ENCODE data around the gene CEL.
"Not testable (repeated sequence)": the region's sequence is repeated elsewhere in the genome, so short reads cannot be mapped to it uniquely, and the experiment has no call there.

Gene CEL

DNA sequence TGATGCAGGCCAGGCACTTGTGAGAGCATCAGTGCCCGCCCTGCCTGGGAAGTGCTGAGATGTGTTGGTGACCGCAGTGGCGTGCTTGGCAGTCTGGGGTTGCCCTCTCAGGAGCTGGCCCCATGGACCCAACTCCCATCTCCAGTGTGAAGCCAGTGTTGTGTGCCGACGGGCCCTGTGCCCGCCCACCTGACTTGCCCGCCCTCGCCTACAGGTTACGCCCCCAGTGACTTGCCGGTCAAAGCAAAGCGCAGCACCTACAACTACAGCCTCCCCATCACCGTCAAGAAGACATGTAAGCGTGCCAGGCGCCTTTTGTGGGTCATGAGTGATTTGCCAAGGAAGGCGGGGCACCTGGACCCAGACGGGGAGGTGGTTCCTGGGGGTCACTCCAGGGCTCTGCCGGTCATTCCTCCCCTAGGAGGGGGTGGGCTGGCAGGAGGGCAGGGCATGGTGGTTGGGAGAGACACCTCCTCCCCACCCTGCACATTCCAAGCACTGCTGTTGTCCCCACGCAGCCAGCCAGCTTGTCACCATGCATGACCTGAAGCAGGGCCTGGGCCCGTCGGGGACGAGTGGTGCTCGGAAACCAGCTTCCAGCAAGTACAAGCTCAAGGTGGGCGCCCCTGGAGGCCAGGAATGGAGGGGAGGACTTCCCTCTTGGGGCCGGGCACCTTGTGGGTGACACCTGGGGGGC is 7.4 kb upstream of the CEL start:
- H3K27ac Mint-ChIP-seq, result no peak overlapping the region
- H3K27me3 Mint-ChIP-seq, result no peaks in the 10 kb centered on the region
- H3K9me3 Mint-ChIP-seq, result no peaks in the 10 kb centered on the region
- H3K4me3 Mint-ChIP-seq, result no peak overlapping the region
- H3K4me1 Mint-ChIP-seq (ENCODE audit: low read depth), result peaks cover 27% of the 10 kb centered on the region
- H3K36me3 Mint-ChIP-seq (ENCODE audit: low read depth), result peaks cover 92% of the 10 kb centered on the region
- no peak for DNase-seq

DNA sequence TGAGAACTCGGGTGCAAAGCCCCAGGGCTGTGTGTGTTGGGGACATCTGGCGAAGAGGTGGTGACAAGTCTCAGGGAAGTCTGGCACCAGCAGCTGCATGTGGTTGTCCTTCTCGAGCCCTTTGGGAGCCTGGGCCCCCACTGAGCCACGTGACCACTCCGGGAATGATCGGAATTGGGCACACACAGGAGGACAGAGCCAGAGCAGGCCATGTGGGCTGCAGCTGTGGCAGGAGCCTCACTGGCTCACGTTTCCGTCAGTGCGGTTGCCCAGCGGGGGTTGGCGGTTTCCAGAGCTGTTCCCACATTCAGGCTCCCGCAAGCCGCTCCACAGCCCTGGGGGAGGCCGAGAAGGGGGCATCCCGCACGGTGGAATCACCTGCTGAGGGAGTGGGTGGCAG is 6.8 kb upstream of the CEL start:
- H3K9me3 Mint-ChIP-seq, result no peaks in the 10 kb centered on the region
- no peak overlapping the region for H3K27ac Mint-ChIP-seq
- H3K36me3 Mint-ChIP-seq (ENCODE audit: low read depth), result peaks cover 86% of the 10 kb centered on the region
- peaks cover 33% of the 10 kb centered on the region for H3K4me1 Mint-ChIP-seq (ENCODE audit: low read depth)
- no peak for DNase-seq
- no peaks in the 10 kb centered on the region for H3K27me3 Mint-ChIP-seq
- no peak overlapping the region for H3K4me3 Mint-ChIP-seq

DNA sequence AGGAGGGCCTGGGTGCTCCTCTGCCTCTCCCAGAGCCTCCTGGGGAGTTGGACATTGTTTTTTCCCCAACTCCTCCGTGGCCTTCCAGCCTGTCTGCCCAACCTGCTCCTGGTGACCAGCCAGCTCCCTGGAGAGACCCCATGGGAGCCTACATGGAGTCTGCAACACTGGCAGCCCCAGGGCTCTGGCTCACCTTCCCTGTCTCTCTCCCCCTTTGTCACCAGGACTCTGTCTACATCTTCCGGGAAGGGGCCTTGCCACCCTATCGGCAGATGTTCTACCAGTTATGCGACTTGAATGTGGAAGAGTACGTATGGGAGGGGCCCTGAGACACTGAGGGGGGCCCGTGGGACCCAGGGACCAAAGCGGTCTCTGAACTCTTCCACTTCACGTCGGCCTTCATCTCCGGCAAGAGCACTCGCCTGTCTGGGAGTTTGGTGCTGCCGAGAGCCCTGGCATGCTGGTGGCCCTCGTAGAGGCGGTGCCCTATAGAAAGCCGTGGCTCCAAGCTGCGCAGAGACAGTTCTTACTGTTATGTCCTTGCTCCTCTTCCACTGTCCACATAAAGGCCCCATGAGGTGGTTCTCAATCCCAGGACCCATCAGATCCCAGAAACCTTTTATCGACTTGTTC is 5.9 kb upstream of the CEL start:
- Mint-ChIP-seq H3K9me3 (no peaks in the 10 kb centered on the region), H3K36me3 (ENCODE audit: low read depth) (peaks cover 77% of the 10 kb centered on the region), H3K27ac (peak overlapping the region; percentile 52), H3K4me1 (ENCODE audit: low read depth) (peaks cover 39% of the 10 kb centered on the region), H3K4me3 (no peak overlapping the region), H3K27me3 (no peaks in the 10 kb centered on the region)
- no peak for DNase-seq

DNA sequence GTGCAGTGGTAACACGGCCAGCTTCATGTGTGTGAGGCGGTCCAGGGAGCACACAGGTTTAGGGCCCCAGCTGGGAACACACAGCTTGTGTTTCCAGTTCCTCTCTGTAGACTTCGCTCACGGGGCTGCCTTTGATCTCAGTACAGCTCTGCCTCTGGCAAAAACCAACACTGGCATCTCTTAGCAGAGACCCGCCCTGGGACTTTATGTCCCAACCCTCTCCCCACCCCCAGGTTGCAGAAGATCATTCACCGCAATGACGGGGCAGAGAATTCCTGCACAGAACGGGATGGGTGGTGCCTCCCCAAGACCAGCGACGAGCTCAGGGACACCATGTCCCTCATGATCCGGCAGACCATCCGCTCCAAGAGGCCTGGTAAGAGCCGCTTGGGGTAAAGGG is 5.2 kb upstream of the CEL start:
- Mint-ChIP-seq H3K27me3 (no peaks in the 10 kb centered on the region), H3K4me3 (no peak overlapping the region), H3K27ac (peak overlapping the region; percentile 52), H3K36me3 (ENCODE audit: low read depth) (peaks cover 70% of the 10 kb centered on the region), H3K9me3 (no peaks in the 10 kb centered on the region), H3K4me1 (ENCODE audit: low read depth) (peaks cover 42% of the 10 kb centered on the region)
- no peak for DNase-seq

DNA sequence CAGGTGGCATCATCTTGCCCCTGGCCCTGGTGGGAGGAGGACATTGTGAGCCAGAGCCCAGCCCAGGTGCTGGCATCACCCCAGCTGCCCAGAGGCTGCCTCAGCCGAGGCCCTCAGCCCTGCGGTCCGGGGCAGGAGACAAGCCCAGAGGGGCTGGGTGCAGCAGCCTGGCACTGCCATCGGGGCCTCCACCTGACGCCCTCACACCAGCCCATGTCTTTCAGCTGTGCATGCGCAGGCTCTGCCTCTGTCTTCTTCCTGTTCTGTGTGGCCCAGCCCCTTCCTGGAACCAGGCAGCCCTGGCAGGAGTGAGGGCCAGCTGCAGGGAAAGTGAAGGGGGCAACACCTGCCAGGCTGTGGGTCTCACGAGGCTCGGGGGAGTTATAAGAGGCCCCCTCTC is 4.8 kb upstream of the CEL start:
- H3K27ac Mint-ChIP-seq, result no peak overlapping the region
- no peaks in the 10 kb centered on the region for H3K27me3 Mint-ChIP-seq
- H3K4me3 Mint-ChIP-seq, result no peak overlapping the region
- peaks cover 42% of the 10 kb centered on the region for H3K4me1 Mint-ChIP-seq (ENCODE audit: low read depth)
- DNase-seq, result no peak
- H3K9me3 Mint-ChIP-seq, result no peaks in the 10 kb centered on the region
- H3K36me3 Mint-ChIP-seq (ENCODE audit: low read depth), result peaks cover 66% of the 10 kb centered on the region

DNA sequence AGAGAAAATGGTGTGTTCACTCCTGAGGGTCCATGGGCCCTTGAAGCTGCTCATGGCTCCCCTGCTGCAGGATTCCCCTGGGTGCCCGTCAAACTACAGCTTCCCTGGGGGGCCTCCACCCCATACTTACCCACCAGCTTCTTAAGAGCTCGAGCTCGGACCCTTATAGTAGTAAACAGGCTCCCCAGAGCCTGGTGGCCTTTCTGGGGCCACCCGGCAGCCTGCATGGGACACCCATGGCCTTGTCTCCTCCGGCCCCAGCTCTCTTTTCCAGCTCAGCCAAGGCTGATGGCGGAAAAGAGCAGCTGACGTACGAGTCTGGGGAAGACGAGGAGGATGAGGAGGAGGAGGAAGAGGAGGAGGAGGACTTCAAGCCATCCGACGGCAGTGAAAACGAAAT is 4.2 kb upstream of the CEL start:
- no peak for DNase-seq
- Mint-ChIP-seq H3K27ac (no peak overlapping the region), H3K9me3 (no peaks in the 10 kb centered on the region), H3K27me3 (no peaks in the 10 kb centered on the region), H3K36me3 (ENCODE audit: low read depth) (peaks cover 61% of the 10 kb centered on the region), H3K4me3 (no peak overlapping the region), H3K4me1 (ENCODE audit: low read depth) (peaks cover 42% of the 10 kb centered on the region)

DNA sequence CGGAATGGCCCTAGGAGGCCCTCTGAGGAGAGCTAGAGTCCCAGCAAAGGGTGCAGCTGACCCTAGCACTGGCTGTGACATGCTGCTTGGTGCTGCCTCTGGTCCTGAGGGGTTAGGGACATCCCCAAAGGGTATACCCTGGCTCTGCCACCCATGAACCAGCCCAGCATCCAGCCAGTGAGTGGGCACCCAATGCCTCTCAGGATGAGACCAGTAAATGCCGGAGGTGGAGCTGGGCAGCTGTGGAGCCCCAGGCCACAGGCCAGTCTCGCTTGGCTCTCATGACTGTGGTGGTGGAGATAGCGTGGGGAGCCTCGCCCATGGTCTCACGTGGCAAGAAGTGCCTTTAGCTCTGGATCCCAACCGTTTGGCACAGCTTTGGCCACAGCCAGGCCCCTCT is 3.7 kb upstream of the CEL start:
- no peak overlapping the region for H3K4me3 Mint-ChIP-seq
- peaks cover 59% of the 10 kb centered on the region for H3K36me3 Mint-ChIP-seq (ENCODE audit: low read depth)
- H3K27ac Mint-ChIP-seq, result no peak overlapping the region
- H3K4me1 Mint-ChIP-seq (ENCODE audit: low read depth), result peaks cover 43% of the 10 kb centered on the region
- no peak for DNase-seq
- no peaks in the 10 kb centered on the region for H3K9me3 Mint-ChIP-seq
- no peaks in the 10 kb centered on the region for H3K27me3 Mint-ChIP-seq

DNA sequence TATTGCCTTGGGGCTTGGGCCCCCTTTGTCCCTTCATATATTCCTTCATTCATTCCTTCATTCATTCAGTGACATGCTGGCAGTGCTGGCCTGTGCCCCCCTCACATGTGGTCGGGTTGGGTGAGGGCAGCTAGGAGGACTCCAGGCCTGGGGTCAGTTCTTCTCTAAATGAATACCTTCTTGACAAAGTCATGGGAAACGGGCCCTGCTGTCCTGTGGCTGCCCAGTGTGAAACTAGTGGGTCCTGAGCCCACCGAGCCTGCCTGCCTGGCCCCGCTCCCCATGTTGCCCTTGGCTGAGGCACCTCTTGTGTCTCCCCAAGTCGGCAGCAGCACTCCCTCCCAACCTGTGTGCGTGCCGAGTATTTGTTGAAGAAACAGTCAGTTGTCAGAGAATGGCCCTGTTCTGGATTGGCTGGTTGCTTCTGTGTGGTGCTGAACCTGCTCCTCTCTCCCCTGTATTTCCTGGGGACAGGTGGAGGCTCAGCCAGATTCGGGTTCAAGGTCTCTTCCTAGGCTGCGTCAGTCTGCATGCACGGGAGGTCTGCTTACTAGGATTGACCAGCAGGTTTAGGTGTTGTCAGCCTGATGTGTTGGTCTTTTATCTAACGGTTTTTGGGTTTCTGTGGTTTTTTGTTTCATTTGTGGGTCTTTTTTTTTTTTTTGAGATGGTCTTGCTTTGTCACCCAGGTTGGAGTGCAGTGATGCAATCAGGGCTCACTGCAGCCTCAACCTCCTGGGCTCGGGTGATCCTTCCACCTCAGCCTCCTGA is 3.0 kb upstream of the CEL start:
- DNase-seq, result no peak
- Mint-ChIP-seq H3K4me1 (ENCODE audit: low read depth) (peaks cover 43% of the 10 kb centered on the region), H3K36me3 (ENCODE audit: low read depth) (peaks cover 52% of the 10 kb centered on the region), H3K4me3 (no peak overlapping the region), H3K9me3 (no peaks in the 10 kb centered on the region), H3K27me3 (no peaks in the 10 kb centered on the region), H3K27ac (peak overlapping the region; percentile 82)

DNA sequence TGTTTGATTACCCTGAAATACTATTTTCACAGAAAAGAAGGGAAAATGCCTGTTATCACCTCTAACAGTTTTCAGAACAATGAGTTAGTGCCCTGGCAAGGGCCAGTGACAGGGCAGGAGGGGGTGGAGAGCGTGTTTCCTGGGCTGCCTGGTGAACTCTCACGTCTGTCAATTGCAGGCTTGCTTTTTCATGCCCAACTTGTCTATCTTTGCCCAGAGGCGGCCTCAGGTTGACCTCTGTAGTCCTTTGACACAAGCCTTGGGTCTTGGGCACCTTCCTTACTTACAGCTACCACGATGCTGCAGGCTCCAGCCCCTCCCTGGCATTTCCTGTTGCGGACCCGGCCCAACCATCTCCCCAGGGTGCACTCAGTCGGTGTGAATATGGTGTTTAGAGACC is 2.2 kb upstream of the CEL start:
- Mint-ChIP-seq H3K36me3 (ENCODE audit: low read depth) (peaks cover 43% of the 10 kb centered on the region), H3K27ac (no peak overlapping the region), H3K27me3 (no peaks in the 10 kb centered on the region), H3K9me3 (no peaks in the 10 kb centered on the region), H3K4me3 (no peak overlapping the region), H3K4me1 (ENCODE audit: low read depth) (peaks cover 43% of the 10 kb centered on the region)
- DNase-seq, result no peak

DNA sequence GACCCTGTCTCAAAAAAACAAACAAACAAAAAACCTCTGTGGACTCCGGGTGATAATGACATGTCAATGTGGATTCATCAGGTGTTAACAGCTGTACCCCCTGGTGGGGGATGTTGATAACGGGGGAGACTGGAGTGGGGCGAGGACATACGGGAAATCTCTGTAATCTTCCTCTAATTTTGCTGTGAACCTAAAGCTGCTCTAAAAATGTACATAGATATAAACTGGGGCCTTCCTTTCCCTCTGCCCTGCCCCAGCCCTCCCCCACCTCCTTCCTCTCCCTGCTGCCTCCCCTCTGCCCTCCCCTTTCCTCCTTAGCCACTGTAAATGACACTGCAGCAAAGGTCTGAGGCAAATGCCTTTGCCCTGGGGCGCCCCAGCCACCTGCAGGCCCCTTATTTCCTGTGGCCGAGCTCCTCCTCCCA is 1.4 kb upstream of the CEL start:
- no peak for DNase-seq
- Mint-ChIP-seq H3K36me3 (ENCODE audit: low read depth) (peaks cover 35% of the 10 kb centered on the region), H3K27ac (no peak overlapping the region), H3K9me3 (no peaks in the 10 kb centered on the region), H3K4me3 (no peak overlapping the region), H3K27me3 (no peaks in the 10 kb centered on the region), H3K4me1 (ENCODE audit: low read depth) (peaks cover 43% of the 10 kb centered on the region)

DNA sequence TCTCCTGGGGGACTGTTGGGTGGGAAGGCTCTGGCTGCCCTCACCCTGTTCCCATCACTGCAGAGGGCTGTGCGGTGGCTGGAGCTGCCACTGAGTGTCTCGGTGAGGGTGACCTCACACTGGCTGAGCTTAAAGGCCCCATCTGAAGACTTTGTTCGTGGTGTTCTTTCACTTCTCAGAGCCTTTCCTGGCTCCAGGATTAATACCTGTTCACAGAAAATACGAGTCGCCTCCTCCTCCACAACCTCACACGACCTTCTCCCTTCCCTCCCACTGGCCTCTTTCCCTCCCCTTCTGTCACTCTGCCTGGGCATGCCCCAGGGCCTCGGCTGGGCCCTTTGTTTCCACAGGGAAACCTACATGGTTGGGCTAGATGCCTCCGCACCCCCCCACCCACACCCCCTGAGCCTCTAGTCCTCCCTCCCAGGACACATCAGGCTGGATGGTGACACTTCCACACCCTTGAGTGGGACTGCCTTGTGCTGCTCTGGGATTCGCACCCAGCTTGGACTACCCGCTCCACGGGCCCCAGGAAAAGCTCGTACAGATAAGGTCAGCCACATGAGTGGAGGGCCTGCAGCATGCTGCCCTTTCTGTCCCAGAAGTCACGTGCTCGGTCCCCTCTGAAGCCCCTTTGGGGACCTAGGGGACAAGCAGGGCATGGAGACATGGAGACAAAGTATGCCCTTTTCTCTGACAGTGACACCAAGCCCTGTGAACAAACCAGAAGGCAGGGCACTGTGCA is 590 bp upstream of the CEL start:
- H3K4me1 Mint-ChIP-seq (ENCODE audit: low read depth), result peaks cover 41% of the 10 kb centered on the region
- not testable (repeated sequence) for H3K27me3 Mint-ChIP-seq, DNase-seq, H3K4me3 Mint-ChIP-seq, H3K9me3 Mint-ChIP-seq, H3K27ac Mint-ChIP-seq
- peaks cover 28% of the 10 kb centered on the region for H3K36me3 Mint-ChIP-seq (ENCODE audit: low read depth)

DNA sequence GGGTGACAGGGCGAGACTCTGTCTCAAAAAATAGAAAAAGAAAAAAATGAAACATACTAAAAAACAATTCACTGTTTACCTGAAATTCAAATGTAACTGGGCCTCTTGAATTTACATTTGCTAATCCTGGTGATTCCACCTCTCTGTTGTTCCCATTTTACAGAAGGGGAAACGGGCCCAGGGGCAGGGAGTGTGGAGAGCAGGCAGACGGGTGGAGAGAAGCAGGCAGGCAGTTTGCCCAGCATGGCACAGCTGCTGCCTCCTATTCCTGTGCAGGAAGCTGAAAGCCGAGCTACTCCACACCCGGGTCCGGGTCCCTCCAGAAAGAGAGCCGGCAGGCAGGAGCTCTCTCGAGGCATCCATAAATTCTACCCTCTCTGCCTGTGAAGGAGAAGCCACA is 788 bp downstream of the CEL start:
- H3K4me3 Mint-ChIP-seq, H3K27ac Mint-ChIP-seq, H3K27me3 Mint-ChIP-seq, H3K9me3 Mint-ChIP-seq, DNase-seq: not testable (repeated sequence)
- Mint-ChIP-seq H3K4me1 (ENCODE audit: low read depth) (peaks cover 34% of the 10 kb centered on the region), H3K36me3 (ENCODE audit: low read depth) (peaks cover 15% of the 10 kb centered on the region)

DNA sequence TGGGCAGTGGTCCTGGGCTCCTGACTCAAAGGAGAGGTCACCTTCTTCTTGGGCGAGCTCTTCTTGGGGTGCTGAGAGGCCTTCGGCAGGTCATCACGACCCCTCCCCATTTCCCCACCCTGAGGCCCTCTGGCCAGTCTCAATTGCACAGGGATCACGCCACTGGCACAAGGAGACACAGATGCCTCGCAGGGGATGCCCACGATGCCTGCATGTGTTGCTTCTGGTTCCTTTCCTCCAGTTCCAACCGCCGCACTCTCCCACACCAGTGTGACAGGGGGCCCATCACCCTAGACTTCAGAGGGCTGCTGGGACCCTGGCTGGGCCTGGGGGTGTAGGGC is 1.3 kb downstream of the CEL start:
- Mint-ChIP-seq H3K4me3 (no peak overlapping the region), H3K4me1 (ENCODE audit: low read depth) (peaks cover 28% of the 10 kb centered on the region), H3K9me3 (no peaks in the 10 kb centered on the region), H3K36me3 (ENCODE audit: low read depth) (peaks cover 10% of the 10 kb centered on the region), H3K27me3 (no peaks in the 10 kb centered on the region), H3K27ac (no peak overlapping the region)
- DNase-seq, result no peak

DNA sequence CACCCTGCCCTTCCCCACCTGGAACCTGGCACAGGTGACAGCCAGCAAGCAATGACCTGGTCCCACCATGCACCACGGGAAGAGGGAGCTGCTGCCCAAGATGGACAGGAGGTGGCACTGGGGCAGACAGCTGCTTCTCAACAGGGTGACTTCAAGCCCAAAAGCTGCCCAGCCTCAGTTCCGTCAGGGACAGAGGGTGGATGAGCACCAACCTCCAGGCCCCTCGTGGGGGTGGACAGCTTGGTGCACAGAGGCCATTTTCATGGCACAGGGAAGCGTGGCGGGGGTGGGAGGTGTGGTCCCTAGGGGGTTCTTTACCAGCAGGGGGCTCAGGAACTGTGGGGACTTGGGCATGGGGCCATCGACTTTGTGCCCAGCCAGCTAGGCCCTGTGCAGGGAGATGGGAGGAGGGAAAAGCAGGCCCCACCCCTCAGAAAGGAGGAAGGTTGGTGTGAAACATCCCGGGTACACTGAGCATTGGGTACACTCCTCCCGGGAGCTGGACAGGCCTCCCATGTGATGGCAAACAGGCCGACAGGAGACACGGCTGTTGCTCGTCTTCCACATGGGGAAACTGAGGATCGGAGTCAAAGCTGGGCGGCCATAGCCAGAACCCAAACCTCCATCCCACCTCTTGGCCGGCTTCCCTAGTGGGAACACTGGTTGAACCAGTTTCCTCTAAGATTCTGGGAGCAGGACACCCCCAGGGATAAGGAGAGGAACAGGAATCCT is 1.9 kb downstream of the CEL start:
- Mint-ChIP-seq H3K27ac (no peak overlapping the region), H3K4me1 (ENCODE audit: low read depth) (peaks cover 23% of the 10 kb centered on the region), H3K27me3 (no peaks in the 10 kb centered on the region), H3K9me3 (no peaks in the 10 kb centered on the region), H3K4me3 (no peak overlapping the region), H3K36me3 (ENCODE audit: low read depth) (peaks cover 4% of the 10 kb centered on the region)
- no peak for DNase-seq
